ENCODE results near the gene MAGI3. TPM values are rescaled to one million over a fixed set of nuclear protein-coding genes. Genes with fewer than 3 reads are reported as not detected.
"Not testable (repeated sequence)": the region's sequence is repeated elsewhere in the genome, so short reads cannot be mapped to it uniquely, and the experiment has no call there.

MAGI3 gene
- total RNA-seq, 1 donor from 2014 or later: 13.0 TPM

- Histone ChIP-seq H3K27ac (ENCODE audit: low read depth, low read length) (no peak overlapping the region), H3K27me3 (ENCODE audit: control insufficient read depth in 3 of 3, insufficient read depth in 3 of 3, low read length in 3 of 3) (no peaks in the 10 kb centered on the region), H3K9me3 (ENCODE audit: control insufficient read depth in 3 of 3, low read length in 3 of 3) (peaks cover 0 to 2% (median 0%) of the 10 kb centered on the region in 3 donors), H3K36me3 (ENCODE audit: control insufficient read depth in 3 of 3, insufficient read depth in 3 of 3, low read length in 3 of 3) (no peaks in the 10 kb centered on the region), H3K9ac (ENCODE audit: low read depth in 1 of 3, low read length in 3 of 3) (no peak overlapping the region), H3K4me3 (ENCODE audit: low read length in 3 of 3) (no peak overlapping the region), H3K4me1 (ENCODE audit: control insufficient read depth in 3 of 3, insufficient read depth in 3 of 3, low read length in 3 of 3) (no peaks in the 10 kb centered on the region)
These were observed 69.0 kb downstream of the MAGI3 start for GRCh38 chr1:113459279-113459678.

DNA sequence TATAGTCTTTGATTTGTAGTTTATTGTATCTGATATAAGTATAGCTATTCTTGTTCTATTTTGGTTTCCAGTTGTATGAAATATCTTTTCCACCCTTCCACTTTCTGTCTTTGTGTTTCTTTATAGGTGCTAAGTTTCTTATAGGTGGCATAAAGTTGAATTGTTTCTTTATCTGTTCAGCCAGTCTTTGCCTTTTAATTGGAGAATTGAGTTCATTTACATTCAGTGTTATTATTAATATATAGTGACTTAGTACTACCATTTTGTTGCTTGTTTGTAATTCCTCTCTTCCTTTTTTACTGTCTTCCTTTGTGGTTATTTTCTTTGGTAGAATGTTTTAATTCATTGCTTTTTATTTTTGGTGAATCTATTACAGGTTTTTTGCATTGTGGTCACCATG, 77.7 kb downstream of the MAGI3 start:
- Histone ChIP-seq H3K4me3 (ENCODE audit: low read length in 3 of 3) (no peak overlapping the region), H3K27me3 (ENCODE audit: control insufficient read depth in 3 of 3, insufficient read depth in 3 of 3, low read length in 3 of 3) (no peaks in the 10 kb centered on the region), H3K9me3 (ENCODE audit: control insufficient read depth in 3 of 3, low read length in 3 of 3) (peaks cover 4 to 14% (median 5%) of the 10 kb centered on the region in 3 donors), H3K27ac (ENCODE audit: low read depth, low read length) (no peak overlapping the region), H3K4me1 (ENCODE audit: control insufficient read depth in 3 of 3, insufficient read depth in 3 of 3, low read length in 3 of 3) (no peaks in the 10 kb centered on the region), H3K36me3 (ENCODE audit: control insufficient read depth in 3 of 3, insufficient read depth in 3 of 3, low read length in 3 of 3) (no peaks in the 10 kb centered on the region), H3K9ac (ENCODE audit: low read depth in 1 of 3, low read length in 3 of 3) (no peak overlapping the region)

- not testable (repeated sequence) for H3K36me3 ChIP-seq (ENCODE audit: control insufficient read depth in 3 of 3, insufficient read depth in 3 of 3, low read length in 3 of 3); H3K27me3 ChIP-seq (ENCODE audit: control insufficient read depth in 3 of 3, insufficient read depth in 3 of 3, low read length in 3 of 3); H3K9ac ChIP-seq (ENCODE audit: low read depth in 1 of 3, low read length in 3 of 3); H3K27ac ChIP-seq (ENCODE audit: low read depth, low read length); H3K4me1 ChIP-seq (ENCODE audit: control insufficient read depth in 3 of 3, insufficient read depth in 3 of 3, low read length in 3 of 3); H3K4me3 ChIP-seq (ENCODE audit: low read length in 3 of 3)
- peaks cover 4 to 15% (median 9%) of the 10 kb centered on the region in 3 donors for H3K9me3 ChIP-seq (ENCODE audit: control insufficient read depth in 3 of 3, low read length in 3 of 3)
These were observed 88.3 kb downstream of the MAGI3 start for GRCh38 chr1:113478427-113479195.

DNA sequence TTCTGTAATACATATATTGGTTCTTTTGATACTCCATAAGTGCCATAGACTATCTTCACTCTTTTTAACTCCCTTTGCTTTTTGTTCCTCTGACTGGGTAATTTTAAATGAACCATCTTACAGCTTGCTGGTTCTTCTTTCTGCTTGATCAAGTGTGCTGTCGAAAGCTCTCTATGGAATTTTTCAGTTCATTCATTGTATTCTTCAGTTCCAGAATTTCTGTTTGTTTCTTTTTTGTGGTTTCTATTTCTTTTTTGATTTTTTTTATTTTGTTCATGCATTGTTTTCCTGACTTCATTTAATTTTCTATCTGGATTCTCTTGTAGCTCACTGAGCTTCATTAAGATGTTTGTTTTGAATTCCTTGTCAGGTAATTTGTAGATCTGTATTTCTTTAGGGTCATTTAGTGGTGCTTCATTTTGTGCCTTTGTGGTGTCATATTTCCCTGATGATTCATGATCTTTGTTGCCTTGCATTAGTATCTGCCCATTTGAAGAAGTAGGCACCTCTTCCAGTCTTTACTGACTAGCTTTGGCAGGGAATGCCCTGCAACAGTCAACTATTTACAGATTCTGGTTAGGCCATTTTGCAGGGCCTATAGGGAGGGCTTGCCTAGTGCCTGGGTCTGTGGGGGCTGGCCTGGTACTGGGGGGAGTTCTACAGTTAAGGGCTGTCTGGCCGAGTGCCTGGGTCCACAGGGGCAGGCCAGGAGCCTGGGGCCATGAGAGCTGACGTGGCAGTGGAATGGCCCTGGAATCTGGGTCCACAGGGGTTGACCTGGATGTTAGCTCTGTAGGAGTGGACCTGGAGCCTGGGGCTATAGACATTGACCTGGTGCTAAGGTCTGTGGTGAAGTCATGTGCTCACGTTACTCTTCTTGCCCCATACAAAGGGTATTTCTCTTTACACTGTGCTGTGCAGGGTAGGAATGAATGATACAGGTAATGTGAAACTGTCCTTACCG, 89.7 kb downstream of the MAGI3 start:
- H3K27me3 ChIP-seq (ENCODE audit: control insufficient read depth in 3 of 3, insufficient read depth in 3 of 3, low read length in 3 of 3): no peaks in the 10 kb centered on the region
- no peaks in the 10 kb centered on the region for H3K36me3 ChIP-seq (ENCODE audit: control insufficient read depth in 3 of 3, insufficient read depth in 3 of 3, low read length in 3 of 3)
- H3K9me3 ChIP-seq (ENCODE audit: control insufficient read depth in 3 of 3, low read length in 3 of 3): peaks cover 4 to 15% (median 9%) of the 10 kb centered on the region in 3 donors

DNA sequence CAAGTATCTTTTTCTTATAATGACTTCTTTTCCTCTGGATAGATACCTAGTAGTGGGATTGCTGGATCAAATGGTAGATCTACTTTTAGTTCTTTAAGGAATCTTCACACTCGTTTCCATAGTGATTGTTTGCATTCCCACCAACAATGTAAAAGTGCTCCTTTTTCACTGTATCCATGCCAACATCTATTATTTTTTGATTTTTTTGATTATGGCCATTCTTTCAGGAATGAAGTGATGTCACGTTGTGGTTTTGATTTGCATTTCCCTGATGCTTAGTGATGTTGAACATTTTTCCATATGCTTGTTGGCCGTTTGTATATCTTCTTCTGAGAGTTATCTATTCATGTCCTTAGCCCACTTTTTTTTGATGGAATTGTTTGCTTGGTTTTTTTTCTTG, 94.8 kb downstream of the MAGI3 start:
- not testable (repeated sequence) for H3K27me3 ChIP-seq (ENCODE audit: control insufficient read depth in 3 of 3, insufficient read depth in 3 of 3, low read length in 3 of 3); H3K9ac ChIP-seq (ENCODE audit: low read depth in 1 of 3, low read length in 3 of 3); H3K27ac ChIP-seq (ENCODE audit: low read depth, low read length); H3K36me3 ChIP-seq (ENCODE audit: control insufficient read depth in 3 of 3, insufficient read depth in 3 of 3, low read length in 3 of 3); H3K9me3 ChIP-seq (ENCODE audit: control insufficient read depth in 3 of 3, low read length in 3 of 3); H3K4me3 ChIP-seq (ENCODE audit: low read length in 3 of 3); H3K4me1 ChIP-seq (ENCODE audit: control insufficient read depth in 3 of 3, insufficient read depth in 3 of 3, low read length in 3 of 3)

More for the DNA sequence above, 89.7 kb downstream of the MAGI3 start:
- Histone ChIP-seq H3K27ac (ENCODE audit: low read depth, low read length) (no peak overlapping the region), H3K4me1 (ENCODE audit: control insufficient read depth in 3 of 3, insufficient read depth in 3 of 3, low read length in 3 of 3) (no peaks in the 10 kb centered on the region), H3K4me3 (ENCODE audit: low read length in 3 of 3) (peak overlapping the region in 1 of 3 donors; percentile 15), H3K9ac (ENCODE audit: low read depth in 1 of 3, low read length in 3 of 3) (no peak overlapping the region)

GRCh38 chr1:113488576-113489177, 98.4 kb downstream of the MAGI3 start:
- Histone ChIP-seq H3K4me3 (ENCODE audit: low read length in 3 of 3) (no peak overlapping the region), H3K27ac (ENCODE audit: low read depth, low read length) (no peak overlapping the region), H3K4me1 (ENCODE audit: control insufficient read depth in 3 of 3, insufficient read depth in 3 of 3, low read length in 3 of 3) (no peaks in the 10 kb centered on the region), H3K36me3 (ENCODE audit: control insufficient read depth in 3 of 3, insufficient read depth in 3 of 3, low read length in 3 of 3) (no peaks in the 10 kb centered on the region), H3K9ac (ENCODE audit: low read depth in 1 of 3, low read length in 3 of 3) (no peak overlapping the region), H3K9me3 (ENCODE audit: control insufficient read depth in 3 of 3, low read length in 3 of 3) (peaks cover 0 to 5% (median 0%) of the 10 kb centered on the region in 3 donors), H3K27me3 (ENCODE audit: control insufficient read depth in 3 of 3, insufficient read depth in 3 of 3, low read length in 3 of 3) (no peaks in the 10 kb centered on the region)

- Histone ChIP-seq H3K9ac (ENCODE audit: low read depth in 1 of 3, low read length in 3 of 3) (no peak overlapping the region), H3K27ac (ENCODE audit: low read depth, low read length) (no peak overlapping the region), H3K27me3 (ENCODE audit: control insufficient read depth in 3 of 3, insufficient read depth in 3 of 3, low read length in 3 of 3) (no peaks in the 10 kb centered on the region), H3K36me3 (ENCODE audit: control insufficient read depth in 3 of 3, insufficient read depth in 3 of 3, low read length in 3 of 3) (no peaks in the 10 kb centered on the region), H3K4me1 (ENCODE audit: control insufficient read depth in 3 of 3, insufficient read depth in 3 of 3, low read length in 3 of 3) (no peaks in the 10 kb centered on the region), H3K4me3 (ENCODE audit: low read length in 3 of 3) (no peak overlapping the region), H3K9me3 (ENCODE audit: control insufficient read depth in 3 of 3, low read length in 3 of 3) (peaks cover 0 to 6% (median 0%) of the 10 kb centered on the region in 3 donors)
These were observed 100.1 kb downstream of the MAGI3 start for GRCh38 chr1:113490384-113490783.

GRCh38 chr1:113493533-113493932, 103.2 kb downstream of the MAGI3 start:
- no peaks in the 10 kb centered on the region for H3K36me3 ChIP-seq (ENCODE audit: control insufficient read depth in 3 of 3, insufficient read depth in 3 of 3, low read length in 3 of 3)
- no peak overlapping the region for H3K9ac ChIP-seq (ENCODE audit: low read depth in 1 of 3, low read length in 3 of 3)
- no peaks in the 10 kb centered on the region for H3K4me1 ChIP-seq (ENCODE audit: control insufficient read depth in 3 of 3, insufficient read depth in 3 of 3, low read length in 3 of 3)
- H3K27ac ChIP-seq (ENCODE audit: low read depth, low read length): no peak overlapping the region
- H3K27me3 ChIP-seq (ENCODE audit: control insufficient read depth in 3 of 3, insufficient read depth in 3 of 3, low read length in 3 of 3): no peaks in the 10 kb centered on the region
- peaks cover 0 to 8% (median 0%) of the 10 kb centered on the region in 3 donors for H3K9me3 ChIP-seq (ENCODE audit: control insufficient read depth in 3 of 3, low read length in 3 of 3)
- H3K4me3 ChIP-seq (ENCODE audit: low read length in 3 of 3): no peak overlapping the region

GRCh38 chr1:113505357-113505756, 115.0 kb downstream of the MAGI3 start:
- no peaks in the 10 kb centered on the region for H3K4me1 ChIP-seq (ENCODE audit: control insufficient read depth in 3 of 3, insufficient read depth in 3 of 3, low read length in 3 of 3)
- H3K4me3 ChIP-seq (ENCODE audit: low read length in 3 of 3): no peak overlapping the region
- H3K9me3 ChIP-seq (ENCODE audit: control insufficient read depth in 3 of 3, low read length in 3 of 3): no peaks in the 10 kb centered on the region
- no peak overlapping the region for H3K9ac ChIP-seq (ENCODE audit: low read depth in 1 of 3, low read length in 3 of 3)
- H3K36me3 ChIP-seq (ENCODE audit: control insufficient read depth in 3 of 3, insufficient read depth in 3 of 3, low read length in 3 of 3): no peaks in the 10 kb centered on the region
- no peaks in the 10 kb centered on the region for H3K27me3 ChIP-seq (ENCODE audit: control insufficient read depth in 3 of 3, insufficient read depth in 3 of 3, low read length in 3 of 3)
- no peak overlapping the region for H3K27ac ChIP-seq (ENCODE audit: low read depth, low read length)
